BE2C (cell line): Measurements from ENCODE around the gene NDRG4.

Experiments
- DNase-seq: peaks from one replicate; pipeline ENCODE4 v3.0.0-alpha.2; 2020
- H3K27me3 ChIP-seq: fragments of 250-450 bp; sonication (Bioruptor Pico); 2 replicates; pipeline ENCODE4 v1.5.1; 2020; ENCODE audit warnings: mild to moderate bottlenecking
- H3K36me3 ChIP-seq: fragments of 250-450 bp; sonication (Bioruptor Pico); 2 replicates; pipeline ENCODE4 v1.5.1; 2020; ENCODE audit warnings: mild to moderate bottlenecking
- H3K4me1 ChIP-seq: fragments of 250-450 bp; sonication (Bioruptor Pico); 2 replicates; pipeline ENCODE4 v1.5.1; 2020
- H3K4me3 ChIP-seq: 2 replicates; pipeline ENCODE4 v1.5.1; 2011; ENCODE audit warnings: low read depth, low read length
- H3K9me3 ChIP-seq: fragments of 250-450 bp; sonication (Bioruptor Pico); 2 replicates; pipeline ENCODE4 v1.5.1; 2020
- TF ChIP-seq, protein P1 (sequence below): IDR thresholded peaks from 2 replicates; pipeline ENCODE4 v1.5.1; 2012; ENCODE audit warnings: mild to moderate bottlenecking, low read depth, low read length

The NDRG4 gene

DNA sequence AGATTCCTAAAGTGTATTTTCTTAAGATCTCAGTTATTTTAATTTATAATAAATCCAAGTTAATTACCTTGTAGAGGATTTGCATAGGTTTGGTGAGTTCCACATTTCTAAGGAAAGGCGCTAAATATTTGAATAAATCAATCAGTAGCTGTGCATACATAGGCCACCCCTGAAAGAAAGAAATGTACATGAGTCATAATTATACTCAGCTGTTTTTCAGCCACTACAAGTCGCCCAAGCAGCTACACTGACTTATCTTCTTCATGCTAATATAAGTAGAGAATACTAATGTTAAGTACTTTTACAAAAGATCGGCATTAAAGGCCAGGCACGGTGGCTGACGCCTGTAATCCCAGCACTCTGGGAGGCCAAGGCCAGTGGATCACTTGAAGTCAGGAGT is 30.2 kb downstream of the NDRG4 start:
- peaks cover 95% of the 10 kb centered on the region for H3K36me3 ChIP-seq
- no peak overlapping the region for H3K4me3 ChIP-seq
- no peaks in the 10 kb centered on the region; the same call in 1 of the 2 replicates for H3K4me1 ChIP-seq
- H3K9me3 ChIP-seq, result no peaks in the 10 kb centered on the region
- TF ChIP-seq, protein P1, sequence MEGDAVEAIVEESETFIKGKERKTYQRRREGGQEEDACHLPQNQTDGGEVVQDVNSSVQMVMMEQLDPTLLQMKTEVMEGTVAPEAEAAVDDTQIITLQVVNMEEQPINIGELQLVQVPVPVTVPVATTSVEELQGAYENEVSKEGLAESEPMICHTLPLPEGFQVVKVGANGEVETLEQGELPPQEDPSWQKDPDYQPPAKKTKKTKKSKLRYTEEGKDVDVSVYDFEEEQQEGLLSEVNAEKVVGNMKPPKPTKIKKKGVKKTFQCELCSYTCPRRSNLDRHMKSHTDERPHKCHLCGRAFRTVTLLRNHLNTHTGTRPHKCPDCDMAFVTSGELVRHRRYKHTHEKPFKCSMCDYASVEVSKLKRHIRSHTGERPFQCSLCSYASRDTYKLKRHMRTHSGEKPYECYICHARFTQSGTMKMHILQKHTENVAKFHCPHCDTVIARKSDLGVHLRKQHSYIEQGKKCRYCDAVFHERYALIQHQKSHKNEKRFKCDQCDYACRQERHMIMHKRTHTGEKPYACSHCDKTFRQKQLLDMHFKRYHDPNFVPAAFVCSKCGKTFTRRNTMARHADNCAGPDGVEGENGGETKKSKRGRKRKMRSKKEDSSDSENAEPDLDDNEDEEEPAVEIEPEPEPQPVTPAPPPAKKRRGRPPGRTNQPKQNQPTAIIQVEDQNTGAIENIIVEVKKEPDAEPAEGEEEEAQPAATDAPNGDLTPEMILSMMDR, result no peak
- DNase-seq, result no peak
- H3K27me3 ChIP-seq, result no peaks in the 10 kb centered on the region

DNA sequence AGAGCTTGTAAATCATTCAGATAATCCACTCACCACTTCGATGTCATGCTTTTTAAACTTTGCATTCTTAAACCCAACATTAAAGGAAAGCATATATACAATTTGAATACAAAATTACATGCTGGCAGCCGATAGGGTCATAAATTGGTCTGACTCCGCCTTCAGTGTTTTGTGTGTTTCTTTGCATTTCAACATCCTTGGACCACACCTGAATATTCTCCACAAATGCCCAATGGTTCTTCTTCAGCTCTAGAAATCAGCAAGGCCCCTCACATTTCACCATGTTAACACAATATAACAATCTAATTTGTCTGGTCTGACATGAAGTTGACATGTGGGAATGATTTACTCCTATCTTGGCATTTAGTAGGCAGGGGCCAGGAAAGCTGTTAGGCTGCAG is 32.5 kb downstream of the NDRG4 start:
- Histone ChIP-seq H3K9me3 (no peaks in the 10 kb centered on the region), H3K27me3 (no peaks in the 10 kb centered on the region), H3K4me3 (no peak overlapping the region), H3K36me3 (peaks cover 93% of the 10 kb centered on the region), H3K4me1 (no peaks in the 10 kb centered on the region; the same call in 1 of the 2 replicates)
- DNase-seq, result no peak
- TF ChIP-seq, protein P1, result no peak

DNA sequence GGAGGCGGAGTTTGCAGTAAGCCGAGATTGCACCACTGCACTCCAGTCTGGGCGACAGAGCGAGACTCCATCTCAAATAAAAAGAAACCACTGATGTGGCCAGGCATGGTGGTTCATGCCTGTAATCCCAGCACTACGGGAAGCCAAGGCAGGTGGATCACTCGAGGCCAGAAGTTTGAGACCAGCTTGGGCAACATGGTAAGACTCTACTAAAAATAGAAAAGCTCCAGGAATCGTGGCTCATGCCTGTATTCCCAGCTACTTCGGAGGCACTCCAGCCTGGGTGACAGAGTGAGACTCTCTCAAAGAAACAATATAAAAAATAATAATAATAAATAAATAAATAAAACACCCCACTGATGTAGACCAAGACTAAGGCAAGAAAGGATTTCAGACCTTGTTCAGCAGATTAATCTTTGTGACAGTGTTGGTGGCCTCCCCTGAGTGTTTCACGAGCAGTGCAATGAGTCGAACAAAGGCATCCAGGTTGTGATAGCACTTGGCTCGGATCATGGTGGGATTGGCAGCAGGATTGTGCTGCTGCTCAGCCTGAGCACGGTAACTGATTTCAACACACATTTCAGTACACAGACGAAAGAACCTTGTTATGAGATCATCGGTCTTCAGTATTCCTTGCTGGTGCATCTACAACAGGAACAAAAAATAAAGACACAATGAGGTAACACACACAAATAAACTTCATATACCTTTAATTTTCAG is 34.0 kb downstream of the NDRG4 start:
- TF ChIP-seq, protein P1, result no peak
- Histone ChIP-seq H3K4me1 (no peaks in the 10 kb centered on the region; the same call in 1 of the 2 replicates), H3K4me3 (no peak overlapping the region), H3K36me3 (peaks cover 93% of the 10 kb centered on the region), H3K27me3 (no peaks in the 10 kb centered on the region), H3K9me3 (no peaks in the 10 kb centered on the region)
- no peak for DNase-seq

- H3K9me3 ChIP-seq, result no peaks in the 10 kb centered on the region
- H3K4me3 ChIP-seq, result no peak overlapping the region
- TF ChIP-seq, protein P1, result no peak
- H3K4me1 ChIP-seq, result no peaks in the 10 kb centered on the region; the same call in 1 of the 2 replicates
- H3K36me3 ChIP-seq, result peaks cover 95% of the 10 kb centered on the region
- no peak for DNase-seq
- no peaks in the 10 kb centered on the region for H3K27me3 ChIP-seq
These were observed 35.2 kb downstream of the NDRG4 start for GRCh38 chr16:58535100-58535499.

GRCh38 chr16:58536278-58536677 is 36.3 kb downstream of the NDRG4 start:
- DNase-seq, result no peak
- Histone ChIP-seq H3K4me1 (no peaks in the 10 kb centered on the region; the same call in 1 of the 2 replicates), H3K36me3 (peaks cover 97% of the 10 kb centered on the region), H3K4me3 (no peak overlapping the region), H3K27me3 (no peaks in the 10 kb centered on the region), H3K9me3 (no peaks in the 10 kb centered on the region)
- TF ChIP-seq, protein P1, result no peak

DNA sequence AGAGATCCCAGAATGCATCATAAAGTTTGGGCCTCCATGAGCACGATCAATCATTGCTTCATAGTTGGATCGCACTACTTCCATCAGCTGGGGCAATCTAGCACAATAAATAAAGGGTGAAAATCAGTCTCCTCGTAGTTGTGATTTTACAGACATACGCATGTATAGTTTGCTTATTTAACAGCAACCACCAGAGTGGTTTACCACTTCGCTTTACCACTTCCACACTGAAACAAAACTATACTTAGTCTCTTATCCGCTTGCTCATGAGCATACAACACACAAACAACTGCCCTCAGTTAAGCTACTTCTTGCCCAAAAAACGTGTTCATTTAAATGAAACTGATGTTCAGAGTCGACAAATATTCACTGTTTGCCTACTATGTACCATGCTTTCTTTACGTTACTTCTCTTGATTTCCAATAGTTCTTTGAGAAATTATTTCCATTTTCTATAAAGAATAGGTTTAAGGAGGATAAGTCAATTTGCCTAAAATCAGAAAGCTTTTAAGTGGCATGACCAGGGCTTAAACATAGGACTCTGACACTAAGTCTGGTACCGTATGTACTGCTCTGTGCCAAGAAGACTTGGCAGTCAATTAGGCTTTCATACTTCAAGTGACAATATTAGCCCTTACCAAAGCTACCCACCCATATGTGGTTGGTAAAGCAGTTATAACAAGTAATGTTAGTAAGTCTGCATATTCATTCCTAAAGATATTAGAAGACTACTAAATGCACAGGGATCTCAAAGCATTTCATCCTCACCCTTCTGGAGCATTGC is 37.4 kb downstream of the NDRG4 start:
- Histone ChIP-seq H3K4me3 (no peak overlapping the region), H3K27me3 (no peaks in the 10 kb centered on the region), H3K9me3 (no peaks in the 10 kb centered on the region), H3K4me1 (no peaks in the 10 kb centered on the region; the same call in 1 of the 2 replicates), H3K36me3 (peaks cover 97% of the 10 kb centered on the region)
- TF ChIP-seq, protein P1, result no peak
- DNase-seq, result no peak
